GM12878 (cell line): ENCODE measurements around the gene TLCD3B. TPM values are rescaled to one million over a fixed set of nuclear protein-coding genes. Genes with fewer than 3 reads are reported as not detected.

Source experiments
- ATAC-seq: fragments of 200-7000 bp; cut with Tn5 transposase; 3 replicates; pipeline ENCODE4 v1.9.1; 2020; ENCODE audit warnings: mild to moderate bottlenecking, moderate library complexity
- BruUV-seq: library from RNA; stranded (reverse); fragments of 400-500 nt; replicated peaks from 2 replicates; lab custom pipeline; 2021; lab: Mats Ljungman, UMichigan
- CTCF ChIA-PET: fragments of 300-600 bp; sonication (Branson Sonifier 250); formaldehyde crosslinking; extraction: SDS; loops from one replicate; lab custom pipeline; 2021; ENCODE audit warnings: inconsistent platforms; lab: Yijun Ruan, JAX
- POLR2A ChIA-PET: fragments of 350-600 bp; formaldehyde crosslinking; extraction: SDS; loops from one replicate; lab custom pipeline; 2021; ENCODE audit warnings: inconsistent platforms; lab: Charles Lee
- RAD21 ChIA-PET: fragments of 300-600 bp; sonication (Branson Sonifier 250); formaldehyde crosslinking; loops from one replicate; lab custom pipeline; 2023; ENCODE audit warnings: antibody characterized with exemption; ENCODE audit not compliant: unreplicated experiment; lab: Charles Lee
- SMC1A ChIA-PET: fragments of 300-600 bp; sonication (Branson Sonifier 250); formaldehyde crosslinking; loops from one replicate; lab custom pipeline; 2023; ENCODE audit not compliant: unreplicated experiment, uncharacterized antibody; lab: Charles Lee
- DNase-seq: peaks from one replicate; pipeline ENCODE4 v3.0.0-alpha.2; 2011; ENCODE audit warnings: low read depth, low spot score
- FAIRE-seq: peaks from 3 replicates; lab custom pipeline; 2011; peaks lifted over from hg19 to GRCh38; lab: Jason Lieb, UNC
- H2AFZ ChIP-seq: 2 replicates; pipeline ENCODE4 v1.6.0; 2011; ENCODE audit warnings: low read depth, low read length, control low read depth; ENCODE audit not compliant: control insufficient read depth
- H3K27ac ChIP-seq: 2 replicates; pipeline ENCODE4 v1.5.1; 2011; ENCODE audit warnings: control low read depth; ENCODE audit not compliant: control insufficient read depth, insufficient read depth
- H3K27me3 ChIP-seq, 2 experiments: replicated peaks in 1 of 2; 2 replicates each; pipeline versions ENCODE4 v1.6.0 to v1.6.1; 2011; ENCODE audit warnings: low read length in 1 of 2; ENCODE audit not compliant: control insufficient read depth in 2 of 2, insufficient read depth in 2 of 2
- H3K36me3 ChIP-seq, 2 experiments: 2 replicates each; pipeline ENCODE4 v1.5.1; 2011; ENCODE audit warnings: low read length in 1 of 2; ENCODE audit not compliant: control insufficient read depth in 2 of 2, insufficient read depth in 2 of 2
- H3K4me1 ChIP-seq: 2 replicates; pipeline ENCODE4 v1.6.1; 2011; ENCODE audit warnings: mild to moderate bottlenecking, low read length, moderate library complexity, mixed read lengths; ENCODE audit not compliant: control insufficient read depth, insufficient read depth
- H3K4me2 ChIP-seq: 2 replicates; pipeline ENCODE4 v1.6.0; 2011; ENCODE audit warnings: control low read depth; ENCODE audit not compliant: control insufficient read depth, insufficient read depth
- H3K4me3 ChIP-seq: fragments of 200-600 bp; sonication (generic); 2 replicates; pipeline ENCODE4 v1.5.1; 2016
- H3K79me2 ChIP-seq: 2 replicates; pipeline ENCODE4 v1.6.0; 2011; ENCODE audit warnings: low read length; ENCODE audit not compliant: control insufficient read depth, insufficient read depth
- H3K9ac ChIP-seq: 2 replicates; pipeline ENCODE4 v1.8.0; 2011; ENCODE audit warnings: low read length, control low read depth, mixed read lengths; ENCODE audit not compliant: control insufficient read depth, insufficient read depth
- H3K9me3 ChIP-seq: replicated peaks from 3 replicates; pipeline ENCODE4 v1.5.1; 2011; ENCODE audit warnings: mild to moderate bottlenecking, low read length; ENCODE audit not compliant: control insufficient read depth, insufficient read depth
- H4K20me1 ChIP-seq: 2 replicates; pipeline ENCODE4 v1.6.0; 2011; ENCODE audit not compliant: control insufficient read depth, insufficient read depth
- EZH2 ChIP-seq: IDR thresholded peaks from 2 replicates; pipeline ENCODE4 v1.6.1; 2012; ENCODE audit warnings: low read depth, mild to moderate bottlenecking, control low read depth, inconsistent platforms, low read length, borderline replicate concordance; ENCODE audit not compliant: control insufficient read depth
- FOXM1 ChIP-seq: IDR thresholded peaks from 2 replicates; pipeline ENCODE4 v1.6.1; 2012; ENCODE audit warnings: low read depth, mild to moderate bottlenecking, inconsistent platforms, low read length, moderate library complexity
- HDGF ChIP-seq: fragments of 450-650 bp; IDR thresholded peaks from 2 replicates; pipeline ENCODE4 v1.6.1; 2016; ENCODE audit warnings: antibody characterized with exemption
- NFXL1 ChIP-seq: fragments of 450-650 bp; IDR thresholded peaks from 2 replicates; pipeline ENCODE4 v1.6.1; 2017; ENCODE audit warnings: antibody characterized with exemption, mild to moderate bottlenecking, borderline replicate concordance
- RB1 ChIP-seq: fragments of 450-650 bp; formaldehyde crosslinking; IDR thresholded peaks from 2 replicates; pipeline ENCODE4 v1.6.1; 2017; ENCODE audit warnings: mild to moderate bottlenecking, borderline replicate concordance
- RBBP5 ChIP-seq: fragments of 200-600 bp; sonication (generic); conservative IDR thresholded peaks from 2 replicates; pipeline ENCODE4 v1.6.1; 2016
- RFX5 ChIP-seq: IDR thresholded peaks from 2 replicates; pipeline ENCODE4 v1.6.1; 2011; ENCODE audit warnings: low read depth, low read length, improper control_type of control experiment
- SP1 ChIP-seq: IDR thresholded peaks from one replicate; pipeline ENCODE4 v1.6.1; 2011; ENCODE audit warnings: low read depth, low read length
- SREBF2 ChIP-seq: IDR thresholded peaks from 2 replicates; pipeline ENCODE4 v1.6.1; 2012; ENCODE audit warnings: mild to moderate bottlenecking, low read length
- ZNF217 ChIP-seq: fragments of 450-650 bp; IDR thresholded peaks from 2 replicates; pipeline ENCODE4 v1.6.1; 2017; ENCODE audit warnings: antibody characterized with exemption, mild to moderate bottlenecking
- ZNF24 ChIP-seq: fragments of 450-650 bp; IDR thresholded peaks from 2 replicates; pipeline ENCODE4 v1.6.1; 2017; ENCODE audit warnings: antibody characterized with exemption, mild to moderate bottlenecking
- ZNF274 ChIP-seq: IDR thresholded peaks from one replicate; pipeline ENCODE4 v1.8.0; 2011; ENCODE audit not compliant: insufficient read length, insufficient read depth
- ZZZ3 ChIP-seq: IDR thresholded peaks from 2 replicates; pipeline ENCODE4 v1.6.1; 2011; ENCODE audit warnings: low read depth; ENCODE audit not compliant: control insufficient read depth, insufficient read length
- whole genome bisulfite sequencing: methylation state at CpG from one replicate; pipeline ENCODE4 v1.1.6; 2016; ENCODE audit warnings: low lambda C conversion rate; ENCODE audit not compliant: insufficient replicate concordance, insufficient coverage; ENCODE audit errors: missing lambda C conversion rate; 5-methylcytosine and 5-hydroxymethylcytosine counted together
- in situ Hi-C: fragments of 300-500 bp; cut with MboI; formaldehyde crosslinking; loops from 9 replicates; pipeline ENCODE4 v1.14.3; 2018; ENCODE audit warnings: mixed read lengths
- intact Hi-C: fragments of 100-400 bp; cut with micrococcal nuclease; formaldehyde crosslinking; loops from one replicate; pipeline ENCODE4 v1.14.2; 2022; ENCODE audit not compliant: unreplicated experiment
- polyA plus RNA-seq, 11 experiments: library from polyadenylated mRNA; depleted of rRNA in 4 of 11; unstranded in 6 of 11; stranded (reverse) in 5 of 11; fragments of >200 nt; fragmentation: Nextera tagmentation in 4 of 11; fragmentation: Illumina TruSeq in 1 of 11; extraction: Ambion mirVana in 4 of 11; extraction: Trizol in 1 of 11; gene quantifications; 1 replicate in 1 of 11; 2 replicates in 10 of 11; pipeline versions ENCODE4 v1.2.1 to v1.2.3, GENCODE V29; 2011 to 2016; ENCODE audit warnings: inconsistent platforms in 2 of 11, missing spikeins in 2 of 11, low read depth in 1 of 11
- total RNA-seq, 4 experiments: library from RNA; depleted of rRNA in 3 of 4; stranded (reverse); fragments of >200 nt in 3 of 4; fragmentation: Illumina TruSeq in 1 of 4; extraction: Trizol in 1 of 4; gene quantifications; 2 replicates each; pipeline versions ENCODE4 v1.2.1 to v1.2.3, GENCODE V29; 2013 to 2021

Gene TLCD3B
- total and polyA plus RNA-seq, 10 of the 15 experiments (the other 5 are each of a cell fraction or from before 2014, with no cell fraction given): 0.05 to 0.51 (median 0.18) TPM; not detected in 4

GRCh38 chr16:30031477-30031918, 427 bp upstream of the TLCD3B start:
- intact Hi-C loops (no loop called here), in situ Hi-C loops (no loop called here)
- SMC1A ChIA-PET: interaction anchor here (1.0 to 1.4 kb wide), 5 partner anchors 24 to 183 kb away, joined by 3 to 4 read pairs (median 3); no protein-coding TSS in a partner anchor
- TF ChIP-seq RB1 (no peak), RFX5 (no peak), FOXM1 (no peak), ZNF217 (no peak), NFXL1 (no peak), ZNF274 (no peak)
- Histone ChIP-seq H3K4me1 (peaks cover 13% of the 10 kb centered on the region), H3K27ac (no peak overlapping the region), H3K9ac (no peak overlapping the region), H3K4me3 (no peak overlapping the region), H3K36me3 (no peaks in the 10 kb centered on the region), H3K4me2 (no peak overlapping the region), H3K79me2 (no peaks in the 10 kb centered on the region), H3K27me3 (peaks cover 6 to 14% of the 10 kb centered on the region in 2 experiments; a peak in 3 of 4 replicates), H3K9me3 (no peaks in the 10 kb centered on the region), H2AFZ (no peak overlapping the region), H4K20me1 (no peaks in the 10 kb centered on the region)
- DNase-seq: no peak
- RAD21 ChIA-PET: interaction anchor here (1.0 to 2.7 kb wide), 9 partner anchors 12 to 224 kb away, joined by 3 to 12 read pairs (median 6); partner anchors contain the start of genes ALDOA and ASPHD1
- POLR2A ChIA-PET: no interaction called here
- BruUV-seq: no TSS peak
- ATAC-seq: no peak
- CTCF ChIA-PET: interaction anchor here (0.7 to 2.3 kb wide), 24 partner anchors 9 to 331 kb away, joined by 3 to 21 read pairs (median 5); partner anchors contain the start of genes ALDOA, C16orf92, HIRIP3 and INO80E
- WGBS: 32% methylated on average over 11 of the region's 11 CpGs
- no peak for FAIRE-seq

- WGBS: 24% methylated on average over 18 of the region's 23 CpGs
- RAD21 ChIA-PET: no interaction called here
- ATAC-seq (no peak), FAIRE-seq (no peak), DNase-seq (no peak)
- TF ChIP-seq HDGF (no peak), SREBF2 (no peak), SP1 (no peak), EZH2 (no peak), RBBP5 (no peak), ZZZ3 (no peak), ZNF24 (no peak)
- no TSS peak for BruUV-seq
- H3K36me3 ChIP-seq: no peaks in the 10 kb centered on the region
- no peaks in the 10 kb centered on the region for H3K9me3 ChIP-seq
- H3K79me2 ChIP-seq: no peaks in the 10 kb centered on the region
- no peak overlapping the region for H3K4me2 ChIP-seq
- POLR2A ChIA-PET: interaction anchor here (0.5 kb wide), 1 partner anchor 26 kb away, joined by 5 read pairs; no protein-coding TSS in a partner anchor
- intact Hi-C loops: no loop called here
- H3K27ac ChIP-seq: no peak overlapping the region
- H4K20me1 ChIP-seq: no peaks in the 10 kb centered on the region; the same call in 1 of the 2 replicates
- peaks cover 10% of the 10 kb centered on the region for H3K4me1 ChIP-seq
- no peak overlapping the region for H2AFZ ChIP-seq
- peaks cover 6 to 14% of the 10 kb centered on the region in 2 experiments; a peak in 3 of 4 replicates for H3K27me3 ChIP-seq
- in situ Hi-C loops: no loop called here
- CTCF ChIA-PET: interaction anchor here (0.6 to 1.2 kb wide), 2 partner anchors 182 to 307 kb away, joined by 3 to 6 read pairs; no protein-coding TSS in a partner anchor
- H3K4me3 ChIP-seq: no peak overlapping the region
- H3K9ac ChIP-seq: no peak overlapping the region
- SMC1A ChIA-PET: no interaction called here
Observed at GRCh38 chr16:30030011-30030685, 923 bp downstream of the TLCD3B start.
